ENCODE results near the gene ABCC4.

DNA sequence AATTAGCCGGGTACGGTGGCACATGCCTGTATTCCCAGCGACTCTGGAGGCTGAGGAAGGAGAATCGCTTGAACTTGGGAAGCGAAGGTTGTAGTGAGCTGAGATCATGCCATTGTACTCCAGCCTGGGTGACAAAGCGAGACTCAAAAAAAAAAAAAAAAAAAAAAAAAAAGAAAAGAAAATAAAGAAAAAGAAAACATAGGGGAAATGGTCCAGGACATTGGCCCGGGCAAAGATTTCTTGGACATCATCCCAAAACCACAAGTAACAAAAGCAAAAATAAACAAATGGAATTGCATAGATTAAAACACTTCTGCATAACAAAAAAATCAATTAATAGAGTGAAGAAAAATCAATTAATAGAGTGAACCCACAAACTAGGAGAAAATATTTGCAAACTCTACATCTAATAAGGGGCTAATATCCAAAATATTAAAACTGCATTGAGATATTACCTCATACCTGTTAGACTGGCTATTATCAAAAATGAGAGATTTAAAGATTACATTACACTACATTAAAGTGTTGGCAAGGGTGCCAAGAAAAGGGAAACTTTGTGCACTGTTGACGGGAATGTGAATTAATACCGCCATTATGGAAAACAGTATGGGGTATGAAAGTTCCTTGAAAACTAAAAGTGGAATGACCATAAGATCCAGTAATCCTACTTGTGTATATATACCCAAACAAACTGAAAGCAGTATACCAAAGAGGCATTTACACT lies 18.5 kb upstream of the ABCC4 start:
- TF ChIP-seq POLR2AphosphoS5 (IDR thresholded peaks at IDR 0.05): no peak
- TF ChIP-seq, protein P1, sequence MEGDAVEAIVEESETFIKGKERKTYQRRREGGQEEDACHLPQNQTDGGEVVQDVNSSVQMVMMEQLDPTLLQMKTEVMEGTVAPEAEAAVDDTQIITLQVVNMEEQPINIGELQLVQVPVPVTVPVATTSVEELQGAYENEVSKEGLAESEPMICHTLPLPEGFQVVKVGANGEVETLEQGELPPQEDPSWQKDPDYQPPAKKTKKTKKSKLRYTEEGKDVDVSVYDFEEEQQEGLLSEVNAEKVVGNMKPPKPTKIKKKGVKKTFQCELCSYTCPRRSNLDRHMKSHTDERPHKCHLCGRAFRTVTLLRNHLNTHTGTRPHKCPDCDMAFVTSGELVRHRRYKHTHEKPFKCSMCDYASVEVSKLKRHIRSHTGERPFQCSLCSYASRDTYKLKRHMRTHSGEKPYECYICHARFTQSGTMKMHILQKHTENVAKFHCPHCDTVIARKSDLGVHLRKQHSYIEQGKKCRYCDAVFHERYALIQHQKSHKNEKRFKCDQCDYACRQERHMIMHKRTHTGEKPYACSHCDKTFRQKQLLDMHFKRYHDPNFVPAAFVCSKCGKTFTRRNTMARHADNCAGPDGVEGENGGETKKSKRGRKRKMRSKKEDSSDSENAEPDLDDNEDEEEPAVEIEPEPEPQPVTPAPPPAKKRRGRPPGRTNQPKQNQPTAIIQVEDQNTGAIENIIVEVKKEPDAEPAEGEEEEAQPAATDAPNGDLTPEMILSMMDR (IDR thresholded peaks at IDR 0.05 in 8 of 11, conservative IDR thresholded peaks at IDR 0.05 in 3 of 11): no peak
- TF ChIP-seq POLR2A (IDR thresholded peaks at IDR 0.05): no peak

Measured in spleen (tissue), 7 donors.